ENCODE data around the gene SBF2.
A peak's percentile ranks its signal among the peaks of the same experiment; 100 is the strongest.

The SBF2 gene

GRCh38 chr11:9850224-9850895 lies 443.7 kb downstream of the SBF2 start:
- DNase-seq (ENCODE audit: low spot score) = peak; percentile 29

- no peak for DNase-seq (ENCODE audit: low spot score)
These were observed 444.6 kb downstream of the SBF2 start for GRCh38 chr11:9849389-9849788.

- no peak for DNase-seq (ENCODE audit: low spot score)
These were observed 446.4 kb downstream of the SBF2 start for GRCh38 chr11:9847636-9848035.

- no peak for DNase-seq (ENCODE audit: low spot score)
These were observed 451.1 kb downstream of the SBF2 start for GRCh38 chr11:9842923-9843322.

- DNase-seq (ENCODE audit: low spot score) = no peak
These were observed 453.5 kb downstream of the SBF2 start for GRCh38 chr11:9840460-9841004.

- no peak for DNase-seq (ENCODE audit: low spot score)
These were observed 454.5 kb downstream of the SBF2 start for GRCh38 chr11:9839550-9839949.

- DNase-seq (ENCODE audit: low spot score) = no peak
These were observed 455.1 kb downstream of the SBF2 start for GRCh38 chr11:9838961-9839360.

GRCh38 chr11:9838229-9838628 lies 455.8 kb downstream of the SBF2 start:
- peak; percentile 64 for DNase-seq (ENCODE audit: low spot score)

GRCh38 chr11:9834291-9834690 lies 459.7 kb downstream of the SBF2 start:
- no peak for DNase-seq (ENCODE audit: low spot score)

GRCh38 chr11:9831122-9831521 lies 462.9 kb downstream of the SBF2 start:
- DNase-seq (ENCODE audit: low spot score) = no peak

- no peak for DNase-seq (ENCODE audit: low spot score)
These were observed 466.3 kb downstream of the SBF2 start for GRCh38 chr11:9827708-9828107.

GRCh38 chr11:9826390-9826789 lies 467.6 kb downstream of the SBF2 start:
- DNase-seq (ENCODE audit: low spot score) = no peak

- no peak for DNase-seq (ENCODE audit: low spot score)
These were observed 468.1 kb downstream of the SBF2 start for GRCh38 chr11:9825895-9826294.

GRCh38 chr11:9825315-9825714 lies 468.7 kb downstream of the SBF2 start:
- peak; percentile 52 for DNase-seq (ENCODE audit: low spot score)

GRCh38 chr11:9823887-9824385 lies 470.1 kb downstream of the SBF2 start:
- no peak for DNase-seq (ENCODE audit: low spot score)

- DNase-seq (ENCODE audit: low spot score) = no peak
These were observed 470.6 kb downstream of the SBF2 start for GRCh38 chr11:9823439-9823838.

GRCh38 chr11:9821008-9821752 lies 472.8 kb downstream of the SBF2 start:
- DNase-seq (ENCODE audit: low spot score) = peak; percentile 68

GRCh38 chr11:9820260-9820659 lies 473.8 kb downstream of the SBF2 start:
- no peak for DNase-seq (ENCODE audit: low spot score)

GRCh38 chr11:9817191-9817590 lies 476.8 kb downstream of the SBF2 start:
- no peak for DNase-seq (ENCODE audit: low spot score)

GRCh38 chr11:9815486-9816136 lies 478.4 kb downstream of the SBF2 start:
- DNase-seq (ENCODE audit: low spot score) = peak; percentile 84

- DNase-seq (ENCODE audit: low spot score) = no peak
These were observed 479.9 kb downstream of the SBF2 start for GRCh38 chr11:9814108-9814507.

- DNase-seq (ENCODE audit: low spot score) = no peak
These were observed 485.1 kb downstream of the SBF2 start for GRCh38 chr11:9808943-9809342.

All from AG20443 (cell line).